ENCODE measurements around the gene PCYT1A.
"Not testable (repeated sequence)": the region's sequence is repeated elsewhere in the genome, so short reads cannot be mapped to it uniquely, and the experiment has no call there.

The PCYT1A gene

DNA sequence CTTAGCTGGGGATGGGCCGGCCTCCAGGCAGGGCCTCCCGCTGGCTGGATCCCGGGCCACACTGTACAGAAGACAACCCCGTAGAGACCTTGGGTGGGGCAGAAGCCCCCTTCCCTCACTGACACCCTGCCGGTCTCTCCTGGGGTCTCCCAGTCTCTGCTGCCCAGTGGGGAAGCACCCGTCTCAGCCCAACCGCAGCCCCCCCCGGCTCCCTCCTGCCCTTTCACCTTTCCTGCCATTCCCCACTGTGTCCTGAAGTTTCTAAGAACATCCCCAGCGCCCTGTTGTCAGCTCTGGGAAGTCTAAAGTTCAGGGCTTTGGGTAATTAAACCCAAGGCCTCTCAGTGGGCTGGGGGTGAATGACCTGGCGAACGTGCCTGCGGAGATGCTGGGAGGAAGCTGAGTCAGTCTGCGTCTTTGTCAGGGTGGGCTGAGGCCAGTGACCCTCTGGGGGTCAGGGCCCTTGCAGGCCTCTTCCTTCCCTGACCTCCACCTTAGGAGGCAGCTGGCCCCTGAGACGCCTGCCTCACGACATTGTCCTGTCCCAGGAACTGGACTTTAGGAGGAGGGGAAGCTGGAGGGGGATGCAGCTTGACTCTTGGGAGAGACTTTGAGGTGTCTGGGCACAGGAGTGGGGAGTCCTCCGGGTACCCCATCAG is 72.6 kb downstream of the PCYT1A start:
- DNase-seq (ENCODE audit: low spot score), result no peak

DNA sequence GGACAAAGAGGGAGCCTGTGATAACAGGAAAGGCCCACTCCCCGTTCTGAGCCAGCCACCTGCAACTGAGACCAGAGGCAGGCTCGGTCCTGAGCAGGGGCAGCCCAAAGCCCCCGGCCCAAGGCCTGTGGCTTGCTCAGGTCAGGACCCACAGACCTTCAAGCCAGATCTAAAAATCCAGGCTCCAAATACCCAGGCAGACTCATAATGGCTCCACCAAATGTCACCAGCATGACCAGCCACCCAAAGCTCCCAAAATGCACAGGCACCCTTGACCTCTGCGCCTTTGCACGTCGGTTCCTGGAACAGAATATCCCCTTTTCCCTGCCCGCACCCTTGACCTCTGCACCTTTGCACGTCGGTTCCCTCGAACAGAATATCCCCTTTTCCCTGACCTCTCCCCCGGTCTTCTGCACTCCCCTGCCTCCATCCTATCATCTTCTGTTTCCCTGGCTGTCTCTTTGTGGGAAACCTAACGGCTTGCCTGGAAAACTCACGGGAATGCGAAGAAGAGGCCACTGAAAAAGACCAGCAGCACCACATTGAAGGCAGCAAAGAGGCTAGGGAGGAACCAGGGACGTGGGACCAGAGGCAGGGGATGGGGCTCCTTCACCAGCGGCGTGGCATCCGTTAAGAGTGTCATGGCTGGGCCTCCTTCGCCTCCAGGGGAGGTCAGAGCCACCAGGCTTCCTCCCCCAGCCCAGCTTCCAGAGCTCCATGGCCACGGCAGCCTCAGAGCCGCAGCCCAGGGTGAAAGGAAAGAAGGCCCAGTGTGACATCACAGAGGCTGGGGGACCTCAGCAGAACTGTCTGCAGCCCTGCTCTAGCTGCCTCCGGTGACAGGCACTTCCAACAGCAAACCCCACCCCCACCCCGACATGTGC is 76.6 kb downstream of the PCYT1A start, which contains the start of gene ZDHHC19:
ZDHHC19 (minus strand) TSS at position 728 of the 884 bp plus-strand sequence; CDS start at position 643, 85 bp downstream.
- DNase-seq (ENCODE audit: low spot score), result no peak

DNA sequence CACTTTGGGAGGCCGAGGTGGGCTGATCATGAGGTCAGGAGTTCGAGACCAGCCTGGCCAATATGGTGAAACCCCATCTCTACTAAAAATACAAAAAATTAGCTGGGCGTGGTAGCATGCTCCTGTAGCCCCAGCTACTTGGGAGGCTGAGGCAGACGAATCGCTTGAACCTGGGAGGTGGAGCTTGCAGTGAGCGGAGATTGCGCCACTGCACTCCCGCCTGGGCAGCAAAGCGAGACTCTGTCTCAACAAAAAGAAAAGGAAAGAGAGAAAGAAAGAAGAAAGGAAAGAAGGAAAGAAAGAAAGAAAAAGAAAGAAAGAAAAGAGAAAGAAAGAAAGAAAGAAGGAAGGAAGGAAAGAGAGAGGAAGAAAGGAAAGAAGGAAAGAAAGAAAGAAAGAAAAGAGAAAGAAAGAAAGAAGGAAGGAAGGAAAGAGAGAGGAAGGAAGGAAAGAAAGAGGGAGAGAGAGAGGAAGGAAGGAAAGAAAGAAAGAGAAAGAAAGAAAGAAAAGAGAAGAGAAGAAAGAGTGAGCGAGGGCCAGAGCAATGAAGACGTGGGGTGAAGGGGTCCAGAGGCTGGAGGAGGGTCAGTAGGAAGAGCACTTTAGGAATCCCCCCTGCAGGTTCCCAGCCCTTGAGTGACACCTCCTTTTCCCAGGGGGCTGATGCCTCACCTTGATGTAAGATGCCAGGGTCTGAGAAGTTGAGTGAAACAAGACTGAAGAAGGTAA is 77.4 kb downstream of the PCYT1A start:
- not testable (repeated sequence) for DNase-seq (ENCODE audit: low spot score)

DNA sequence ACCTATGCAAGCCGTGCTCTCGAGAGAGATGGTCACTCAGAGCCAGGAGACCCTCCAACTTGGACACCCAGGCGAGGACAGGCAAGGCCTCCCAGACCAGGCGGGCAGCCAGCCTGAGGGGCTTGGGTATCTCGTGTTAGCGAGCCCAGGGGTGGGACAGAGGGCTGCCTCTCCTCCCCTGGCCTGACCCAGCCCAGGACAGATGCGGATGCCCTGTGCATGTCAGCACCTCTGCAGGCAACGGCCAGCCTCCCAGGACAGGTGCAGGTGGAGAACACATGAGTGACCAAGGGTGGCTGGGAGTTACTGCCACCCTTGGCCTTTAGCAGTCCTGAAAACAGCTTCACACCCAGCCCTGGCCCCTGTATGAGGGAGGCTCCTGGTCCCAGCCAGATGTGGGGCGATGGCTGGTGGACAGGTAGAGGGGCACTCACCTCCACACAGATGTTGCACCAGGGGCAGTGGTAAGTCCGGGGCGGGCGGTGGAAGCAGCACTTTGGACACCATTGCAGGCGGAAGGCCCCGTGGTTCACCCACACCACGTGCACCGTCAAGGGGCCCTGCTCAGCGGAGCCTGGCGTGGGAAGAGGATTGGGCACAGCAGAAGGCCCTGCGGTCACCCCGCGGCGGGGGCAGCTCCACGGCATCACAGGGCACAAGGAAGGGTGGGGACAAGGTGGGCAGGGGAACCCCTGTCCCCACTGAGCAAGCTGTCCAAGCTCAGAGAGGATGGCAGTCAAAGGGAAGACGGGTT is 78.4 kb downstream of the PCYT1A start:
- no peak for DNase-seq (ENCODE audit: low spot score)

DNA sequence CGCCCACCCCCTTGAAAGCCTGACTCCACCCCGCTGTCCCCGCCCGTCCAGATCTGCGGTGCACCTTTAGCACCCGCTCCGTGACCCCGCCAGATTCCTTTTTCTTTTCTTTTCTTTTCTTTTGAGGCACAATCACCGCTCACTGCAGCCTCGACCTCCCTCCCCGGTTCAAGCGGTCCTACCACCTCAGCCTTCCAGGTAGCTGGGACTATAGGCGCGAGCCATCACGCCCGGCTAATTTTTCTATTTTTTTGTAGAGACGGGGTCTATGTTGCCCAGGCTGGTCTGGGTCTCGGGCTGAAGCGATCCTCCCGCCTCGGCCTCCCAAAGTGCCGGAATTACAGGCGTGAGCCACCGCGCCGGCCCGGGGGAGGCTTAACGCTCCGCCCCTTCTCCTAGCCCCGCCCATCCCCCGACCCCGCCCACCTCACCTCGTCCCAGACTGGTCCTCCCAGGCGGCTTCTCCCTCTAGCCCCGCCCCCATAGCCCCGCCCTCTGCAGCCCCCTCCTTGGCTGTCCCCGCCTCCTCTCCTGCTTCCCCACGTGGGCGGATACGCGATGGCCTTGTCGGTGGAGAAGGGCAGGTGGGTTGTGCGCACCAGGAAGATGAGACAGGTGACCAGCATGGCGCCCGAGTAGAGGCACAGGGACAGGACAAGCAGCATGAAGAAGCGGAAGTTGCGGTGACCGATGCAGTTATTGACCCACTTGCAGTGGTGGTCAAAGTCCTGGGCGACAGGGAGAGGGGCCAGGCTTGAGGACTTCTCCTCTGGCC is 79.5 kb downstream of the PCYT1A start:
- DNase-seq (ENCODE audit: low spot score), result no peak

DNA sequence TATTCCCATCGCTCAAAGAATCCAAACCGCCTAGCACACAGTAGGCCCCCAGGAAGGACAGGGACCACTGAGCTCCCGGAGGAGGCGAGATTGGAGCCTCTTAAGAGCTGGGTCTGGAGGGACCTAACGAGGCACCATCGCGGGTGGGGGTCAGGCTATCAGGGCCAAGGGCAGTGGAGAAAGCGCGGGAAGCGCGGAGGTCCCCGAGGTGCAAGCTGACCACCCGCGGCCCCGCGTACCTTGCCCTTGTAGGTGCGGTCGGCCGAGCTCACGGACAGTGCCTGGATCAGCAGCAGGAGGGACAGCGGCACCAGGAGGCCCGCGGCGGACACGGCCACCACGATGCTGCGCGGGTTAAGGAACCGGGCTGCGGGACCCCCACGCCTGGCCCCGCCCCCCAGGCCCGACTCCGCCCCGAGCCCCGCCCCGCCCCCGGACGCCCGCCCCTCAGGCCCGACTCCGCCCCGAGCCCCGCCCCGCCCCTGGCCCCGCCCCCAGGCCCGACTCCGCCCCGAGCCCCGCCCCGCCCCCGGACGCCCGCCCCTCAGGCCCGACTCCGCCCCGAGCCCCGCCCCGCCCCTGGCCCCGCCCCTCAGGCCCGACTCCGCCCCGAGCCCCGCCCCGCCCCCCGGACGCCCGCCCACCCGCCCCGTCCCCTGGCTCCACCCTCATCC is 80.2 kb downstream of the PCYT1A start:
- no peak for DNase-seq (ENCODE audit: low spot score)

DNA sequence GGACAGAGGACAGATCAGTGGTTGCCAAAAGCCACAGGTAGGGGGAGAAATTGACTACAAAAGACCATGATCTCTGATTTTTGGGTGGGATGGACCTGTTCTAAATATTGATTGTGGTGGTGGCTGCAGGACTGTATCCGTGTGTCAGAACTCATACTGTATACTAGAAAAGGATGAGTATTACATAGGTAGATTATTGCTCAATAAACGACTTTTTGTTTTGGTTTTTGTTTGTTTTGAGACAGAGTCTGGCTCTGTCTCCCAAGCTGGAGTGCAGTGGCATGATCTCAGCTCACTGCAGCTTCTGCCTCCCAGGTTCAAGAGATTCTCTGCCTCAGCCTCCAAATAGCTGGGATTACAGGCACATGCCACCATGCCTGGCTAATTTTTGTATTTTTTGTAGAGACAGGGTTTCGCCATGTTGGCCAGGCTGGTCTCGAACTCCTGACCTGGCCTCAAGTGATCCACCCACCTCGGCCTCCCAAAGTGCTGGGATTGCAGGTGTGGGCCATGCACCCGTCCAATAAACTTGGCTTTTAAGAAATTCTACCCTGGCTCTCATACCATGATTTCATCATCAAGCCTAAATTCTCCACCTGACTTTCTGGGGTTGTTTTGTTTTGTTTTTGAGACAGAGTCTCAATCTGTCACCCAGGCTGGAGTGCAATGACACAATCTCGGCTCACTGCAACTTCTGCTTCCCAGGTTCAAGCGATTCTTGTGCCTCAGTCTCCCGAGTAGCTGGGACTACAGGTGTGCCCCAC is 81.9 kb downstream of the PCYT1A start:
- not testable (repeated sequence) for DNase-seq (ENCODE audit: low spot score)

DNA sequence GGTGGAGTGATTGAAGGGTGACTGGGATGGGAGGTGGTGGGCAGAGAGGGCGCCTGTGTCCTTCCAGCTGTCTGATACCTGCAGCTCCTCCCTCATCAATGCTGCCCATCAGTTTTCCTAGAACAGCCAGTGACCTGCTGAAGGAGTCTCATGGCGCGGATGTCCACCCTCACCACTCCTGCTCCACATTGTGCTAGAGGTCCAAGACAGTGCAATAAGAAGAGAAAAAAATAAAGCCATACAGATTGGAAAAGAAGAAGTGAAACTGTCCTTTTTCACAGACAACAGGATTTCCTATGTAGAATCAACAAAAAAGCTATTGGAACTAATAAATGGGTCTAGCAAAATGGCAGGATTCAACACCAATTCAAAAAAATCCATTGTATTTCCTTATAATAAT is 83.7 kb downstream of the PCYT1A start:
- no peak for DNase-seq (ENCODE audit: low spot score)

DNA sequence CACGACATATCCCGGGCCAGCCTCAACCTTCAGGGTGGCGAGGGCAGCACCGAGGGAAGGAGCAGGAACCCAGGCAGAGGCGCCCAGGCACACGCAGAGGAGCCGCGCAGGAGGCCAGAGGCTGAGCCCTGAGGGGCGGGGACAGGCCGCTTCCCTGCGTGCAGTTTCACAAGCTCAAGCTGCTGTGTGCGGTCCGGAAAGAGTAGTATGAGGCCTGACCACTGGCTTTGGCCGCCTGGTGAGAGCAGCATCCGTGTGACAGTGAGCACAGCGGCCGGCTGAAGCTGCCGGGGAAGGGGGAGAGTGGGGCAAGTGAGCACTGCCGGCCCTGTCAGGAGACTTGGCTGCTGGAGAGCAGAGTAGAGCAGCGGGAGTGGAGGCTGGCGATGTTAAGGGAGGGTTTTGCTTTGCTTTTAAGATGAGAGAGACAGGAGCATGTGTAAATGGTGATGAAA is 85.0 kb downstream of the PCYT1A start:
- no peak for DNase-seq (ENCODE audit: low spot score)

DNA sequence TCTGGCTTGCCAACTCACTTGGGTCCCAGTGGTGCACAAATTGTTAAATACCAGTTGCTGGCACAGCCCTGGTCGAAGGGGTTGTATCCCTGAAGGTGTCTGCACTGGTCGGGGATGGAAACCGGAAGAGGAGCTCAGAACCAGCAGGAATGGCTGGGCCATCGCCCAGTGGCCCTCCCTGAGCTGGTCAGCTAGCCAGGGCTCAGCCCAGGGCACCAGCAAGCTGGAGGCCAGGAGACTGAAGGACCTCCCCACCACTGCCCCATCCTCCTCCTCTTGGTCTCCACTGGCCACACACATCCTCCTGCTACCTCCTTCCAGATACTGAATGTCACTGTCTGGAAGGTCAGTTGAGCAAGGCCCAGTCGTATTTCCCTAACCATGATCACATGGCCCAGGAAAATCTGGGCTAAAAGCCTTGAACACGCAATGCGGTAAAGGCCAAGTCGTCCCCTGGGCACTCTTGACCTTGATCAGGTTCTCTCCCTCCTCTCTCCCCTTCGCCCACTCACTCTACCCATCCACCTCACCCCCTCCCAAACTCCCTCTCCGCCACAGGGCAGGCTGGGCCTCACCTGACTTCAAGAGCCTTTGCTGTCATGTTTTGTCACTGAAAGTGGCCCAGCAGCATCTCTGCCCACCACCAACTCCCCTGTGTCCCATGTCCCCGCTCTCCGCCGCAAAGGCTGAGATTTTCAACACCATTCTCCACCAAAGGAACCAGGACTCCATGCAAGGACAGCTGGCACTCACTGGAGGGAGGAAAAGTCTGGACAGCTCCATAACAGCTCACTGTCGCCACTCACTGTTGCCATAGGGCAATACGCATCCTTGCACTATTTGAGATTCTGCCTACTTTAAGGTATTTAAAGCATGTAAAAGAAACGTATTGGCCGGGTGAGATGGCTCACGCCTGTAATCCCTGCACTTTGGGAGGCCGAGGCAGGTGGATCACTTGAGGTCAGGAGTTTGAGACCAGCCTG is 88.5 kb downstream of the PCYT1A start:
- no peak for DNase-seq (ENCODE audit: low spot score)

DNA sequence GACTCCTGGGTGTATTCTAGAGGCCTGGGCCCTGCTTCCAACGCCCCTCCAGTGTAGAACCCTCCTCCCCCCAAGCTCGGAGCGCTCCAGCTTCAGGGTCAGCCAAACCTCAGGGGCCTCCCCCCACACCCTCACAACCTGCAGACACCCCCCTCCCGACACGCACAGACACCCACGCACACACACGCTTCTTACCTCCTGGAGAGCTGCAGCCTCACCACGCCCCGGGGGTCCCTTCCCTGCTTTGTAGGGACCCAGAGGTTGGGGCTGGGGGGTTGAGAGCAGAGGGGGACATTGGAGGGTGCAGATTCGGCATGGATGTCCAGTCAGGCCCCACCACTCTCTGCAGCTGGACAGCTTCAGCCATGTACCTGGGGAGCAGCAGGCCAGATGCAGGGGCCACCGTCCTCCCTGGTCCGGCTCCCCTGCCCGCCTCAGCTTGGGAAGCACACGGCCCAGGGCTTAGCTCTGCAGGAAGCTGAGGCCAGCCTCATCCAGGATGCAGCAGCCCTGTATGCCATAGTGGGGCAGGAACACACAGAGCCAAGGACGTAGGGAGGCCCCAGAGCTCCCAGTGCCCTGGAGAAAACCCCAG is 89.3 kb downstream of the PCYT1A start:
- DNase-seq (ENCODE audit: low spot score), result no peak

DNA sequence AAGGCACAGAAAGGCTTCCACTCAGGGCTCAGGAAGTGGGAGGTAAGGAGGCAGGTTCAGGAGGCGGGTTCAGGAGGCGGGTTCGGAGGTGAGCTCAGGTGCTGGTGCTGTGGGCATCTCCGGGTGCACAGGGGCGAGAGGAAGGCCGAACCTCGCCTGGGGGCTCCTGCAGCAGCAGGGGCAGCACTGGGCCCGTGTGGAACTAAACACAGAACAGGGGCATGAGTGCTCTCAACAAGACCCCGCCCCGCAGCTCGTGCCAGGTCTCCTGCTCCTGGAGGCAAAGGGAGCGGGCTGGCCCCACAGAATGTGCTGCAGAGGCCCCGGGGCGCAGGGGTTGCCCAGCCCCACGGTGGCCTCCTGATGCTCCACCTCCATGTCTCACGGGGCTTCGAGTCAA is 90.0 kb downstream of the PCYT1A start:
- DNase-seq (ENCODE audit: low spot score), result no peak

DNA sequence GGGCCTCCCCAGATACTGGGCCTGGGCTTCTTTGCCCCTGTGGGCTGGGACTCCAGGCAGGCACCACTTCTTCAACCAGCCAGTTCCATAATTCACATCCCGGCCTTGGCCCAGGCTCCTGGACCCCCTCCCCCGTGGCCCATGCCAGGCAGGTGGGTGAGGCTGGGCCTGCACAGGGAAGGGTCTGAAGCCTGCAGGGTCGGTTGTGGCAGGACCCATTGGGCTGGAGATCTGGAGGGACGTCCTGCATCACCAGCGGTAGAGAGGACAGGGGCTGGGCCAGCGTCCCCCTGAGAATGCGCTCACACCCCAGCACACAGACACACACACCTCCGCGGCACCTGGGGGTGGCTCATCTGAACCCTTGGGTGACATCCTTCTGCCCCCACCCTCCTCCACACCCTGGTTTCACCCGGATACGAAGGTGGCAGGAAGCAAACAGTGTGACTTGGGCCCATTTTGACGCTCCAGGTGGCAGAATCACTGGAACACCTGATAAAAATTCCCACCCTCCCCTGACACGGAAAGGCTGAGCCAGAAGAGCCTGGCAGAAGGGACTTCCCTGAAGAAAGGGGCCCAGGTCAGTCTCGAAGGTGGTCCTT is 91.8 kb downstream of the PCYT1A start:
- no peak for DNase-seq (ENCODE audit: low spot score)

DNA sequence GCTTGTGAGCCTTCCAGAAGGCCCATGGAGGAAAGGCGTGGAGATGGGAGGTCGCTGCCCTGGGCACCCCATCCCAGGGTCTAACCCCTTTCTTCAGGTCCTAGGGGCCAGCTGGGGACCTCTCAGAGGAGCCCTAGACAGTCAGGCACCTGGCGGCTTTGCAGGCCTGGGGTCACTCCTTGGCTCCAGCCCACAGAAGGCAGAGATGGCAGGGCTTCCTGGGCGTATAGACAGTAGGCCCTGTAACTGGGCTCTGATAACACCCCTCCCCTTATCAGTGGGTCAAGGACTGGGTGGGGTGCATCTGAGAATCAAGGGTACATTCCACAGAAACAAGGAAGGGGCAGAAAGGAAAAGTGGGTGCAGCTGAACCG is 93.0 kb downstream of the PCYT1A start:
- no peak for DNase-seq (ENCODE audit: low spot score)

DNA sequence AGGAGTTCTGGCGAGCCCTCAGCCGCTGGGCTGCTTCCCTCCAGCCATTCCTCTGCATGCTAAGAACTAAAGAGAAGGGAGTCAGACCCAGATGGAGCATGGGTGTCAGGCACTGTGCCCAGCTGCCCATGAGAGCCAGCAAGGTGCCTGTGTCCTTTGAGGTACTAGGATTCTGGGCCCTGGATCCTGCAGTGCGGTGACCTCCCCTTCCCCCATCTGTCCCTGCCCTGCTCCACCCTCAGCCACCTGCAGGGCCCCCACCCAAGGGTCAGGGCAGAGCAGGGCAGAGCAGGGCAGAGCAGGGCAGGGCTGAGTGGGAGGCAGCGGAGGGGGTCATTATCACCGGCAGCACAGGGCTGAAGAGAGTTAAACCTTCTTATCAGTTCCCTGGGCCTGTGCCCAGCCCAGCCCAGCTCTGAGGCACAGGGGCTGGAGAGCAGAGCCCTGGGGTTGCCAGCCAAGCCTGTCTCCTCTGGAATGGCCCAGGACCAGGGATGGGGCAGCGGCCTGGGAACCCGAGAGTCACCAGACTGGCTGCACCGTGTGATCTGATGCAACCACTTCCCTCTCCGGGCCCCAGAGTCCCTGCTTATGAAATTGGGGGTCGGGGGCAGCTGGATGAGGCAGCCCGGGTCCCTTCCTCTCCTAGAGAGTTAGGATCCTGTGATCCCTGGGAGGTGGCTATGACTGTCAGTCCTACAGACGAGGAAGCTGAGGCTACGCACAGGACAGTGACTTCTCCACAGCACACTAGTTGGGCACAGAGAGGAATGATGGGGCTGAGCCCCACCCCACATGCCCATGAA is 93.6 kb downstream of the PCYT1A start:
- DNase-seq (ENCODE audit: low spot score), result no peak

DNA sequence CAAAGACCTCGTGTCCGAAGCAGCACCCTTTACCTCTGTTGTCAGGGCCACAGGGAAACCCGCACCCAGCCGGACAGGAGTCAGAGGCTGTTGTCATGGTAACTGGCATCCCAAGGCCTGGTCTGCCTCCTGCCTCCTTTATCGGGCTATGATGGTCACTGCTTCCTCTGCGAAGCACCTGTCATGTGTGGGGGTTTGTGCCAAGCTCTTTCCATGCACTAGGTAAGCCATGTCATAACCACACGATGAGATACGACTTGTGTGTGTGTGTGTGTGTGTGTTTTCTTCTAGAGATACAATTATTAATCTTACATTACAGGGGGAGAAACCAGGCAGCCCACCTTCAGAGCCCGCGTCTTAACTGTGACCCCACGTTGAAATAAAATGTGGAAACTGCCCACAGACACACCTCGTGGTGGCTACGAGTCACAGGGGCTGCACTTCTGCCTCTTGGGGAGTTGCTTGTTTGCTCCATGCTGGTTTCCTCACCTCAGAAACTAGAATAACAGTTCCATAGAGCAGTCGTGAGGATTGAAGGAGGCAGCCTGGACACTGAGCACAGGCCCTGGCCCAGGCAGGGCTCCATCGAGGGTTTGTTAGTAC is 94.3 kb downstream of the PCYT1A start:
- DNase-seq (ENCODE audit: low spot score), result no peak
